WERI-Rb-1 (cell line): ENCODE data around the gene GJB6.

Experiments
- DNase-seq: peaks from one replicate; pipeline ENCODE4 v3.0.0-alpha.2; 2020
- H3K27ac ChIP-seq: fragments of 250-450 bp; sonication (Bioruptor Pico); 2 replicates; pipeline ENCODE4 v1.5.1; 2020; ENCODE audit warnings: mild to moderate bottlenecking, moderate library complexity
- H3K27me3 ChIP-seq: fragments of 250-450 bp; sonication (Bioruptor Pico); 2 replicates; pipeline ENCODE4 v1.5.1; 2021; ENCODE audit warnings: mild to moderate bottlenecking, low read depth, moderate library complexity; ENCODE audit not compliant: insufficient read depth, severe bottlenecking
- H3K36me3 ChIP-seq: fragments of 250-450 bp; sonication (Bioruptor Pico); 2 replicates; pipeline ENCODE4 v1.5.1; 2020; ENCODE audit warnings: mild to moderate bottlenecking, moderate library complexity
- H3K4me3 ChIP-seq: 2 replicates; pipeline ENCODE4 v1.5.1; 2011; ENCODE audit warnings: low read depth, mild to moderate bottlenecking, control low read depth, low read length
- H3K9me3 ChIP-seq: fragments of 250-450 bp; sonication (Bioruptor Pico); 2 replicates; pipeline ENCODE4 v1.5.1; 2021; ENCODE audit warnings: mild to moderate bottlenecking, moderate library complexity; ENCODE audit not compliant: severe bottlenecking
- CTCF ChIP-seq: IDR thresholded peaks from 2 replicates; pipeline ENCODE4 v1.5.1; 2011; ENCODE audit warnings: low read depth, mild to moderate bottlenecking, control low read depth, inconsistent platforms, low read length

GJB6 gene

GRCh38 chr13:20192836-20193161 is 39.3 kb downstream of the GJB6 start, which contains the start of gene GJB2:
GJB2 (minus strand) TSS chr13:20192938; CDS start chr13:20189581, 3,357 bp downstream.
- no peak for DNase-seq
- H3K9me3 ChIP-seq = peaks cover 11% of the 10 kb centered on the region
- H3K27ac ChIP-seq = no peak within 1 kb of the TSS
- TF ChIP-seq CTCF = no peak
- no peaks in the 10 kb centered on the region for H3K36me3 ChIP-seq
- peaks cover 98% of the 10 kb centered on the region for H3K27me3 ChIP-seq
- peak within 1 kb of the TSS; percentile 27 for H3K4me3 ChIP-seq

- Histone ChIP-seq H3K4me3 (peak overlapping the region; percentile 27), H3K27me3 (peaks cover 98% of the 10 kb centered on the region), H3K36me3 (no peaks in the 10 kb centered on the region), H3K9me3 (peaks cover 11% of the 10 kb centered on the region), H3K27ac (no peak overlapping the region)
- DNase-seq = no peak
- TF ChIP-seq CTCF = no peak
Observed at GRCh38 chr13:20192158-20192835, 39.8 kb downstream of the GJB6 start.

- H3K27me3 ChIP-seq = peaks cover 98% of the 10 kb centered on the region
- H3K36me3 ChIP-seq = no peaks in the 10 kb centered on the region
- TF ChIP-seq CTCF = no peak
- H3K9me3 ChIP-seq = peaks cover 11% of the 10 kb centered on the region
- no peak overlapping the region for H3K27ac ChIP-seq
- no peak for DNase-seq
- no peak overlapping the region for H3K4me3 ChIP-seq
Observed at GRCh38 chr13:20191311-20192157, 40.6 kb downstream of the GJB6 start.

- Histone ChIP-seq H3K27me3 (peaks cover 98% of the 10 kb centered on the region), H3K27ac (no peak overlapping the region), H3K4me3 (no peak overlapping the region), H3K9me3 (peaks cover 11% of the 10 kb centered on the region), H3K36me3 (no peaks in the 10 kb centered on the region)
- no peak for DNase-seq
- TF ChIP-seq CTCF = no peak
Observed at GRCh38 chr13:20190481-20191310, 41.4 kb downstream of the GJB6 start.

GRCh38 chr13:20190076-20190475 is 42.0 kb downstream of the GJB6 start:
- Histone ChIP-seq H3K9me3 (peaks cover 11% of the 10 kb centered on the region), H3K36me3 (no peaks in the 10 kb centered on the region), H3K4me3 (no peak overlapping the region), H3K27me3 (peaks cover 98% of the 10 kb centered on the region), H3K27ac (no peak overlapping the region)
- TF ChIP-seq CTCF = no peak
- no peak for DNase-seq
